Activated naive CD4-positive, alpha-beta T cell treated with anti-CD3 and anti-CD28 coated beads, Interleukin-2, amount 10 ng/mL, durations not matched to agents 5 hours and 36 hours (primary cell): ENCODE measurements around the gene SIRT2. TPM values are rescaled to one million over a fixed set of nuclear protein-coding genes. Genes with fewer than 3 reads are reported as not detected.

ENCODE experiments used
- total RNA-seq, 2 experiments: library from RNA; stranded (reverse); gene quantifications; one replicate each; pipeline ENCODE4 v1.2.3, GENCODE V29; 2021

Gene SIRT2
- 10 to 100 TPM; 44.2 to 47.9 TPM for total RNA-seq

DNA sequence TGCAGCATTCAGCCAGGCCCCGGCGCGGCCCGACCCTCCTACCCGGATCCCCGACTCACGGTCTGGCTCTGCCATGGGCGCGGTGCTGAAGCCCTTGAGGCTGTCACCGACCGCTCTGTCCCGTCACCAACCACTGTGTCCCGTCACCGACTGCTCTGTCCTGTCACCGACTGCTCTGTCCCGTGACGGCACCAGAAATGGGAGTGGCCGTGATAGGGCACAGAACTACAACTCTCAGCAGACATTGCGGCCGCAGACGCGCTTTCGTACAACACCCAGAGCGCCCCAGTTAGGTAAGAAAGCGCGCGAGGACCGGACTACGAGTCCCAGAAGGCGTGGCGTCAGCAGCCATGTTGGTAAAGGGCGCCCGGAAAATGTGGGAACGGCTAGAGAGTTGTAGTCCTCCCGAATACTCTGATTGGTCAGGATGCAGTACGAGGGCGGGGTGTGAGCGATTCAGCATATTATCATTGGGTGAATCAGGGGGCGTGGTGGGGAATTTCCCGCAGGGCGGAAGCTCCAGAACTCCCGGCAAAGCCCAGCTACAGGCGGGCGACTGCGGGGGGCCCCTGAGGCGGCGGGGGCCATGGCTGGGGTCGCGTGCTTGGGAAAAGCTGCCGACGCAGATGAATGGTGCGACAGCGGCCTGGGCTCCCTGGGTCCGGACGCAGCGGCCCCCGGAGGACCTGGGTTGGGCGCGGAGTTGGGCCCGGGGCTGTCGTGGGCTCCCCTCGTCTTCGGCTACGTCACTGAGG is at the start of gene SIRT2, which contains the start of gene NFKBIB:
Gene SIRT2 (minus strand): TSS at position 172 of the 755 bp plus-strand sequence. CDS start 97 bp downstream, at position 75.
Gene NFKBIB (plus strand): TSS at position 523 of the 755 bp plus-strand sequence. CDS start 64 bp downstream, at position 587.

GRCh38 chr19:38930776-38931520 is 31.5 kb upstream of the SIRT2 start, which contains the start of gene MRPS12:
Gene MRPS12, plus strand, starts transcription at chr19:38930944. Its CDS starts 351 bp downstream, at chr19:38931295.

DNA sequence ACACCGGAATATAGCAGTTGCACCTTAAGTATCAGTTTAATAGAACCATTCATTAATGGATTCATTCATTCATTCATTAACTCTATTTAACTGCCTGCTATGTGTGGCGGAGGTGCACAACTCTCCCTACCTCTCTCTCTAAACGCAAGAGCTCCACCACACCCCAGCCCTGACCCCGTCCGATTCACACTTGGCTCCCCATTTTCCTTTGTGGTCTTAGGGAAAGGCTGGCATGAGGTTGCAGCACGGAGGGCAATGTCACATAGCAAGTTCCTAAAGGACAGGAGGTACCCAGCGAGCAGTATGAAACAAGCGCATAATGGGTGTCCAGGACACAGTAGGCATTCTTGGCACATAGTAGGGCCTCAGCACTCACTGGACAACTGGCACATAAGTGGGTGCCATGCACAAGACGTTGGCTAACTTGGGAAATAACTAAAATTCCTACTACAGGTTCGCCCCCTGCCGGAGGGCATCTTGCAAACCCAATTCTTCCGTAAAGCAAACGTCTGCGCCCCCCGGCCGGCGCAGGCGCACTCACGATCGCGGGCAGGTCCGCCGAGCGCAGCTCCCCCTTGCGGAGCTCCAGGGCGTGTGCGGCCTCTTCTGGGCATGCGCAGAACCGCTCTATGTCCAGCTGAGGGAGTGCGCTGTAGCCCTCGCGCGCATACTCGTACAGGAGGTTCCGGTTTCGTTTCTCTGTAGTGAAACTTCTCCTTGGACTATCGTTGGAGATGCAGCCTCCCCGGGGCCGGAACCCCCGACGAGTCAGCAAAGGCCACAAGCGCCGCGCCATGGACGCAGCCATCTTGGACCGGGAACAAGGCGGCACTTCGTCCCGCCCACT is 30.7 kb upstream of the SIRT2 start, which contains the start of gene SARS2:
Gene SARS2 (minus strand): TSS at position 835 of the 847 bp plus-strand sequence. CDS start 27 bp downstream, at position 808.

DNA sequence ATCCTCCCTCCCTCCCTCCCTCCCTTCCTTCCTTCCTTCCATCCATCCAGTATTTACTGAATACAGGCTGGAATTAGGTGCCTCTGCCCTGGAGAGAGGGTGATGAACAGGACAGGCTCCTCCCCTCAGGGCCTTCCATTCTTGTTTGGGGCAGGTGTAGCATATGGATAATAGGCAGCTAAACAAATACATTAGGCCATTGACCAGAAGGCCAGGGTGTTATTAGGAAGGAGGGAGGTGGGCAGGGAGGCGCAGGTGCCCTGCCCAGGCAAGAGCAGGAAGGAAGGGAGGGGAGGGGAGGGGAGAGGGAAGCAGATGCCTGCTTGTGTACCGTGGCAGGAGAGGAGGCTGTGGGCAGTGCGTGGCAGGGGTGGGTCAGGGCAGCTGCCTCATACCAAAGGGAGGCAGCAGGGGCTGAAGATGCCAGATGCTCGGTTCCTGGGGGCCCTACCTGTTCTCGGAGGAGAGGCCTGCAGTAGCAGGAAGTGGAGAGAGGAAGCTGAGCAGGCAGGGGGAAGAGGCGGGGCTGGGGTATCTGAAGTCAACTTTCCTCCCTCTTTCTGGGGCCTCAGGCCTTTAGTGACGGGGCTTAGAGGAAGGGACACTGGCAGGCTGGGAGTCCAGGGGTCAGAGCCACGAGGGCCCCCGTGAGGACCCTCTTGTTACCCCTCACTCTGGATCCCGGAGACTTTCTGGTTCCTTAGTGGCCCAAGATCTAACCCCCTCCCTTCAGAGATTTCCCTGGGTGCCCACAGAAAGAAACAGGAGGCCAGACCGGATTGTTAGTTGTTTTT is 21.4 kb downstream of the SIRT2 start, which contains the start of gene RINL:
Gene RINL (minus strand): TSS at position 495 of the 794 bp plus-strand sequence. CDS start 1,533 bp downstream, outside the sequence.

DNA sequence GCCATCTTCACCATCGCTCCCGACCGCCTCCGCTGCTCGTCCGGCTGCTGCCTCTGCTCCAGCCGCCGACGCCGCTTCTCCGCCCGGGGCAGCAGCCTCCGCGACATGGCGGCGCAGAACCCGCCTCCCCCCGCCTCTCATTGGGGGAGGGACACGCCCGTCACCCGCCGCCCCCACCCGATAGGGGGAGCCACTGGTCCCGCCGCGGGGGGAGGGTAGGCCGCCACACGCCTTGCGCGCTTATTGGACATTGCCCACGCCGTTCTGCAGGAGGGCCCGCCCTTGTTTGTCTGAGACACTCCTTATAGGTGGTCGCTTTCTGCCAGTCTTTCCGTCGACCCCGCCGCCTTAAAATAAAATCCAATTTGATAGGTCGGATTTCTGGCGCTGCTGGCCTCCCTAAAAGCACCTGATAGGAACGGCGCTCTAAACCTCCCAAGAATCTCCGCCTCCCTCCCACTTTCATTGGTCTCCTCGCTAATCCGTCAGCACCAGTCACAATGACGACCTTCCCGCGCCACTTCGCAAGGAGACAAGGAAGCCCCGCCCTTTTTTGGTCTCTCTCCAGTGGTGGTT is 49.5 kb downstream of the SIRT2 start, which contains the start of gene HNRNPL:
Gene HNRNPL (minus strand): TSS at position 127 of the 576 bp plus-strand sequence. CDS start 20 bp downstream, at position 107.

Other genes with a start within 250 kb of the SIRT2 start
- 10 to 100 TPM; 10.2 to 10.3 TPM for gene CAPN12, start 155.1 kb downstream of the SIRT2 start, total RNA-seq
- gene LGALS7, start 126.1 kb downstream of the SIRT2 start, total RNA-seq, result not detected
- gene LGALS7B, start 110.4 kb downstream of the SIRT2 start, total RNA-seq, result not detected
- gene LGALS4, start 86.7 kb downstream of the SIRT2 start, total RNA-seq, result 1 to 10 TPM; 1.6 to 2.2 TPM
- gene ECH1, start 67.8 kb downstream of the SIRT2 start, total RNA-seq, result 100 to 1,000 TPM; 146 to 156 TPM
- 100 to 1,000 TPM; 430 to 450 TPM for gene HNRNPL, start 49.6 kb downstream of the SIRT2 start, total RNA-seq
- gene RINL, start 21.3 kb downstream of the SIRT2 start, total RNA-seq, result 10 to 100 TPM; 56.6 to 64.4 TPM
- 10 to 100 TPM; 25.2 to 27.5 TPM for gene NFKBIB, start 351 bp upstream of the SIRT2 start, total RNA-seq
- gene CCER2, start 12.6 kb upstream of the SIRT2 start, total RNA-seq, result under 1 TPM; 0.43 to 0.83 TPM
- gene SARS2, start 31.1 kb upstream of the SIRT2 start, total RNA-seq, result 10 to 100 TPM; 31.1 to 31.7 TPM
- 10 to 100 TPM; 41.9 to 42.3 TPM for gene MRPS12, start 31.3 kb upstream of the SIRT2 start, total RNA-seq
- gene FBXO17, start 76.1 kb upstream of the SIRT2 start, total RNA-seq, result not detected
- not detected for gene FBXO27, start 132.9 kb upstream of the SIRT2 start, total RNA-seq
- gene ACP7, start 184.8 kb upstream of the SIRT2 start, total RNA-seq, result not detected
- 10 to 100 TPM; 15.1 to 15.5 TPM for gene PAK4, start 226.2 kb upstream of the SIRT2 start, total RNA-seq